Nephron progenitor cell (in vitro differentiated cells): Measurements from ENCODE around the gene ZNF813.

ENCODE experiments used
- DNase-seq: peaks from one replicate; pipeline ENCODE4 v3.0.0; 2021
- H3K27ac Mint-ChIP-seq: 2 replicates; pipeline ENCODE4 v1.8.0; 2021; ENCODE audit warnings: mild to moderate bottlenecking, moderate library complexity, mixed read lengths
- H3K27me3 Mint-ChIP-seq: 2 replicates; pipeline ENCODE4 v1.8.0; 2021; ENCODE audit warnings: mild to moderate bottlenecking, low read depth, mixed read lengths; ENCODE audit not compliant: poor library complexity
- H3K36me3 Mint-ChIP-seq: 2 replicates; pipeline ENCODE4 v1.8.0; 2021; ENCODE audit warnings: low read depth, mixed read lengths
- H3K4me1 Mint-ChIP-seq: 2 replicates; pipeline ENCODE4 v1.8.0; 2021; ENCODE audit warnings: mixed read lengths
- H3K4me3 Mint-ChIP-seq: 2 replicates; pipeline ENCODE4 v1.8.0; 2021; ENCODE audit warnings: mild to moderate bottlenecking, moderate library complexity, mixed read lengths
- H3K9me3 Mint-ChIP-seq: 2 replicates; pipeline ENCODE4 v1.8.0; 2021; ENCODE audit warnings: mild to moderate bottlenecking, moderate library complexity, mixed read lengths
- CTCF ChIP-seq: fragments of 200-600 bp; sonication (generic); IDR thresholded peaks from 2 replicates; pipeline ENCODE4 v1.5.0; 2021; ENCODE audit warnings: antibody characterized with exemption

The ZNF813 gene

GRCh38 chr19:53538378-53539109 is 71.0 kb downstream of the ZNF813 start:
- H3K4me3 Mint-ChIP-seq, result peak overlapping the region; percentile 92
- peak overlapping the region; percentile 94 for H3K27ac Mint-ChIP-seq
- H3K27me3 Mint-ChIP-seq, result peaks cover 8% of the 10 kb centered on the region
- no peak for DNase-seq
- peaks cover 24% of the 10 kb centered on the region for H3K36me3 Mint-ChIP-seq
- no peaks in the 10 kb centered on the region for H3K9me3 Mint-ChIP-seq
- TF ChIP-seq CTCF, result no peak
- H3K4me1 Mint-ChIP-seq, result peaks cover 13% of the 10 kb centered on the region

GRCh38 chr19:53540091-53540490 is 72.6 kb downstream of the ZNF813 start:
- DNase-seq, result no peak
- H3K4me1 Mint-ChIP-seq, result peaks cover 16% of the 10 kb centered on the region
- no peaks in the 10 kb centered on the region for H3K9me3 Mint-ChIP-seq
- H3K36me3 Mint-ChIP-seq, result peaks cover 31% of the 10 kb centered on the region
- no peak overlapping the region for H3K4me3 Mint-ChIP-seq
- H3K27ac Mint-ChIP-seq, result no peak overlapping the region
- TF ChIP-seq CTCF, result no peak
- H3K27me3 Mint-ChIP-seq, result peaks cover 8% of the 10 kb centered on the region

- Mint-ChIP-seq H3K27me3 (peaks cover 8% of the 10 kb centered on the region), H3K36me3 (peaks cover 38% of the 10 kb centered on the region), H3K9me3 (no peaks in the 10 kb centered on the region), H3K4me3 (no peak overlapping the region), H3K4me1 (peaks cover 33% of the 10 kb centered on the region), H3K27ac (no peak overlapping the region)
- no peak for DNase-seq
- no peak for TF ChIP-seq CTCF
These were observed 74.4 kb downstream of the ZNF813 start for GRCh38 chr19:53541971-53542370.

- no peak for DNase-seq
- H3K27me3 Mint-ChIP-seq, result peaks cover 2% of the 10 kb centered on the region
- no peak overlapping the region for H3K4me3 Mint-ChIP-seq
- H3K9me3 Mint-ChIP-seq, result no peaks in the 10 kb centered on the region
- H3K36me3 Mint-ChIP-seq, result peaks cover 38% of the 10 kb centered on the region
- no peak for TF ChIP-seq CTCF
- H3K27ac Mint-ChIP-seq, result peak overlapping the region; percentile 98
- peaks cover 23% of the 10 kb centered on the region for H3K4me1 Mint-ChIP-seq
These were observed 77.9 kb downstream of the ZNF813 start for GRCh38 chr19:53545271-53546065.
